Stimulated activated CD4-positive, alpha-beta T cell treated with anti-CD3 and anti-CD28 coated beads, Interleukin-1b, Interleukin-23, amount 100 ng/mL, for 1 hour (primary cell): Measurements from ENCODE around the gene FRMD4A.
"Not testable (repeated sequence)": the region's sequence is repeated elsewhere in the genome, so short reads cannot be mapped to it uniquely, and the experiment has no call there.

Experiments used
- DNase-seq, 2 donors: peaks; one replicate each; pipeline ENCODE4 v3.0.0-alpha.2; 2020; ENCODE audit warnings: low read depth in 2 of 2

The FRMD4A gene

DNA sequence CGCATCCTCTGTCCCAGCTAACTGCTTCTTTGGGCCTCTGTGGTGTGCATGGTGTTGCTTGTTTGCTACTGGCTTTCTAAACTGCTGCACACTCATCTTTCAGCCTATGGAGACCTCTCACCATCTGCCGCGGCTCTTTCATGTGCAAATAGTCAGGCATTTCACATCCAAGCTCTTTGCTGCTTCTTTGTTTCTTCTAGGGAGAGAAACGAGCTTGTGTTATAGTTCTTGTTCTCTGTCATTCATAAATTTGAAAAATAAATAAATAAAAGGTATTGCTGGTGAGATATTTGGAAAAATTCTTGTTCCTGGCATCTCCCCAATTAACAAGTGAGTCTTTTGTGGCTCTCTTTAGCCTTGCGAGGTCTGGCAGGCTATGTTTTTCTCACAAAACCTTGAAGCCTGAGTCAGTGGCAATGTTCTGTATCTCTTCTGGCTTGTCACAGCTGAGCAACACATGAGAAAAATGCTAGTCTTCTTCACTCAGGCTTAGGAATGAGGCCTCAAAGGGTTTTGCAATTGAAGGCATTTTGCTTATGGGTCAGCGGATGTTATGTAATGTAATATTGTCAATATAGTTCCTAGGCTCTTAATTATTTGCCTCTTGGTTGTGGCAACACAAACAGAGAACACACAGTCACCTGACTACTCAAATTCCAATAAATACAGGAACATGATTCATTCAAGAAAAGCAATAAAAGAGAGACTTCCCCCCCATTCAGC is 274.0 kb downstream of the FRMD4A start:
- DNase-seq: no peak

DNA sequence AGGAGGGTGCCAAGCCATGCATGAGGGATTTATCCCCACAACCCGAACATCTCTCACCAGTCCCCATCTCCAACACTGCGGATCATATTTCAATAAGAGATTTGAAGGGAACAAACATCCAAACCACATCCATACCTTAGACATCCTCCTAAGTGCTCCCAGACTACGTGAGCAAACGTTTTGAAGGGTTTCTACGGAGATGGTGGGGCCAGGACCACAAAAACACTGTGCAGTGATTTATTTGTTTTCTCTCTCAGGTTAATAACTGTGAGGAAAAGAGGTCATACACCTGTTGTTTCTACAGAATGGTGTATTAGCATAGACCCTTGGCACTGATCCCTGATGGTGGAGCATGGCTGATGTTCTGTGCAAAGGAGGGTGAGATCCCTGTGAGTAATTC is 277.8 kb downstream of the FRMD4A start:
- DNase-seq: no peak

DNA sequence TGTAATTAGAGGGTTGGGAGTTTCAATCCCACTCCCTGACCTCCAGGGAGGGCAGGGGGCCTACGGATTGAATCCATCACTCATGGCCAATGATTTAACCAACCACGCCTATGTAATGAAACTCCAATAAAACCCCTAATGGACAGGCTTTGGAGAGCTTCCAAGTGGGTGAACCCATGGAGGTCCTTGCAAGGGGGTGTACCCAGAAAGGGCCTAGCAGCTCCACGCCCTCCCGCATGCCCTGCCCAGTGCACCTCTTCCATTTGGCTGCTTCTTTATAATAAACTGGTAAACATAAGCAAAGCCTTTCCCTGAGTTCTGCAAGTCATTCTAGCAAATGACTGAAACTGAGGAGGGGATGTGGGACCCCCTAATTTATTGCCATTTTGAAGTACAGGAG is 280.1 kb downstream of the FRMD4A start:
- no peak for DNase-seq

- no peak for DNase-seq
Observed at GRCh38 chr10:14048930-14049613, 281.7 kb downstream of the FRMD4A start.

DNA sequence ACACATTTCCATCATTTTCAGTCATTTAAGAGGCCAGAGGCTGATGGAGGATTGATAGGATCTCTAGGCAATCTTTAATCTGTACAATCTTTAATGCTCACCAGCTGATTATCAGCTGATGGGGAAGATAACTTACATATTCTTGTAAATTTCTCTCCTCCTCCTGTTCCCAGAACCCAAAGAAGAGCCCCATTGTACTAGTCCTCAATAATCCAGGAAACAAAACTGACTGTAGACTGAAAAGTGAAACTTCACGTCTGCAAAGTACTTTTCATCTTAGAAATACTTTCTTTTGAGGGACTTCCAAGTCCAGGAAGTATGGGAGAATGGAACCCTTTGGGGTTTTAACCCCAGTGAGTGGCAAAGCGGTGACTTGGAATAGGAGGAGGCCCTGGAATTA is 283.3 kb downstream of the FRMD4A start:
- DNase-seq: no peak

DNA sequence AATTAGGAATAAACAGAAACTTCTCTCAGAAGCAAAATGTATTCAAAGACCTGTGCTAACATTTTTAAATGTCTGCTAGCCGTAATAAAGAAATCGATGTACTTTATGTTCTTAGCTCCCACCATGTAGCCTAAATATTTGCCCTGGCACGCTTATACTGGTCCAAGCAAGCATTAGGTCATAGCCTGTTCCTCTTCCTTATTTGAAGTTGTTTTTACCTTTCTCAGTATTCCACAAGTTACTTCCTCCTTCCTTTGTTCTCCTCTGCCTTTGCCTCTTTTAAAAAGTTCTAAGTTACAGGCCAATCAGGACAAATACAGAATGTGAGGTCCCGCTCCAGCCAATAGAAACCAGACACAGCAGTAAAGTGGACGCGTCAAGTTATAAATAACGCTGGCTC is 288.7 kb downstream of the FRMD4A start:
- not testable (repeated sequence) for DNase-seq

- no peak for DNase-seq
Observed at GRCh38 chr10:14040787-14041631, 289.7 kb downstream of the FRMD4A start.

- no peak for DNase-seq
Observed at GRCh38 chr10:14039968-14040668, 290.6 kb downstream of the FRMD4A start.

DNA sequence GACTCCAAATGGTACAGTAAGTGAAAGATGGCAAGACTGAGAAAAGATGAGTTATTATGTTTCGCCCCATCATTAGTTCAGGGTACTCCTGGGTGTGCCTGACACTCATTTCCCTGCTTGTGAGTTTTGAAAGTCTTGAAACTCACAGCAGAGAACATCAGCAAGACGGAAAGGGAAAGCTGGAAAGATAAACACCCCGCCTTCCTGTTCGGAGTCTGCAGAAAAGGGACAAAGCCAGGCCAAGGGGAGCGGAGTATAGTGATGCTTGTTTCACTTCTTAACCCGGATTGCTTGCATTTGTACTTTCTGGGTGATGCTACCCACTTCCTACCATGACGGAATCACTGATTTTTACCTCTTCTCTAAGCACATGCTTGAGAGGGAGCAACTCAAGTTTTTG is 294.5 kb downstream of the FRMD4A start:
- no peak for DNase-seq

DNA sequence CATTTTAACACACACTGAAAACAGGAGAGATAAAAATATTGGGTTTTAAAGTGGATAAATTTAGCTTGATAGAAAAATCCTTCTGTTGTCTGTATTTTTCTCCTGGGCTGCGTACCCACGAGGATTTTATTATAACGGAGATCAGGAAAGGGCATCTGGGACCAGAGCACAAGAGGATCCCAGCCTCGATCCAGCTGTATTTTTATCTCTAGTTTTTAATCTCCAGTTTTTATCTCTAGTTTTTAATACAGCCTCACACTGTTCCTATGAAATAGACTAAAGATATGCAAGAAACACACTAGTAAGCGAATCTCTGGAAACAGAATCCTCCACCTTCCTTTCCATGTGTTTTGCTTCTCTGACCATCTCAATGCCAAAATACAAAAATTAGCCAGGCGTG is 295.2 kb downstream of the FRMD4A start:
- DNase-seq: no peak

DNA sequence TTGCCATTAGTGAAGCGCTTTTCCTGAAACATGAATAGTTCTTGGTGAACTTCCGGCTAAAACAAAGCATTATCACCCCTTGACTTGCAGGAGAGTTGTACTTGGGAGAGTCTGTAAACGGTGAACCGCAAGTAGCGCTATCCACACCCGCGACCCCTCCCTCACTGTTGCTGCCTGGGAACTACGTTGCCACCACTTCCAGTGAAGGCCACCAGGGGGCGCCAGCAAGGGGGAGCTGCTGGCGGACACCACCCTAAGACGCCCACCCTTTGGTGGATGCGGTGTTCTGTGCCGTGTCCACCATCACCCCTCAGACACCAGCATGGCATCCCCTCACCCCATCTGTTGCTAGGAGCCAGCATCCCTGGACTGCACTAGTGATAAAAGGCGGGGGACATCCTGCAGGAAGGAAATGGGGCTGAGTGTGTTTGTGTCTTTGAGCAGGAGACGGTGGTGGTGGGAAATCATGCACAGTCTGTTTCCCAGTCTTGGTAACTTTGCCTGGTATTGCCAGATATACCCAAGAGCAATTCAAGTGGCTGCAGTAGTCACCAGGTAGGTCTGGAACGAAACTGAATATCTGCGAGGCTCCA is 298.2 kb downstream of the FRMD4A start:
- peak in 1 of 2 donors; percentile 39 for DNase-seq

DNA sequence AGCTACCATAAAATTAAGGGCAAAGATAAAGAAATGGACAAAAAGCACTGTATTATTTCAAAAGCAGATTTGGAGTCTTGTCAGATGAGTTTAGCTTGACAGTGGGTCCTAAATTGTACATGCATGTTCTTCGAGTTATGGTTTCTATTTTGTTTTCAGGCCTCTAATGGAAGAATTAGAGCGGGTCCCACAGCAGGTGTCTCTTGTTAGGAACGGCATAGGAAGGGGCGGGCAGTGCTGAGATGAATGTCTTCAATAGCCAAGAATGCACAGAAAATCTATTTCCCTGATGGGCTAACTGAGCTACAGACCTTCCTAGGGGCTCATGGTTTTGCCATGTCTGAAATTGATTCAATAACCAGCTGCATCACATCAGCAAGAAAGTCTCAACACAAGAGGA is 304.4 kb downstream of the FRMD4A start:
- no peak for DNase-seq

- no peak for DNase-seq
Observed at GRCh38 chr10:14025283-14026189, 305.2 kb downstream of the FRMD4A start.

- DNase-seq: no peak
Observed at GRCh38 chr10:14024329-14025202, 306.2 kb downstream of the FRMD4A start.

DNA sequence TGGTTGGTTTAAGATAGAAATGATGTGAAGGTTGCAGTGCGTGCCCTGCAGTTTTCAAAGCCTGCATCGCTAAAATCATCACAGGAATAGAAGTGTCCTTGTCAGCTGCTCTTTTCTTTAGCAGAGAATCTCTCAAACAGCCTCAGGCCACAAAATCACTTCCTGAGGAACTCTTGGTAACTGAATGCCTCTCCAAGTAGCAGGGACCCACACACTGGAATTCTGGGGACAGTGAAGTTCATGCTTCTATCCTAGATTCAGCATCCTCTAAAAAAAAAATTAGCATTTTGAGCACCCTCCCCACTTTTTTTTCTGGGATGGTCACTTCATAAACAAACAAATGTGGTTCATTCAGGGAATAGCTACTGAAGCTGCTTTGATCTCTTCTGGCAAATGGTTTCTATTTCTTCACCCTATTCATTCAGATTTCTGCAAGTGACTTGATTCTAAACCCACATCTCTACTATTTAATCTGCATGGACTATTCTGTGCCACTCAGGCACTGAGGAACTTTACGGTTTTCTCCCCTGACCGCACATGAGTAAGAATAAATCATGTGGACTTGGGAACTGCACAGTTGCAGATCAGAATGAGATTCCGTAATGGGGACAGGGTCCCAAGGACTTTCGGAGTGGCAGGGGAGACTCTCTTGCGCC is 306.9 kb downstream of the FRMD4A start:
- no peak for DNase-seq

DNA sequence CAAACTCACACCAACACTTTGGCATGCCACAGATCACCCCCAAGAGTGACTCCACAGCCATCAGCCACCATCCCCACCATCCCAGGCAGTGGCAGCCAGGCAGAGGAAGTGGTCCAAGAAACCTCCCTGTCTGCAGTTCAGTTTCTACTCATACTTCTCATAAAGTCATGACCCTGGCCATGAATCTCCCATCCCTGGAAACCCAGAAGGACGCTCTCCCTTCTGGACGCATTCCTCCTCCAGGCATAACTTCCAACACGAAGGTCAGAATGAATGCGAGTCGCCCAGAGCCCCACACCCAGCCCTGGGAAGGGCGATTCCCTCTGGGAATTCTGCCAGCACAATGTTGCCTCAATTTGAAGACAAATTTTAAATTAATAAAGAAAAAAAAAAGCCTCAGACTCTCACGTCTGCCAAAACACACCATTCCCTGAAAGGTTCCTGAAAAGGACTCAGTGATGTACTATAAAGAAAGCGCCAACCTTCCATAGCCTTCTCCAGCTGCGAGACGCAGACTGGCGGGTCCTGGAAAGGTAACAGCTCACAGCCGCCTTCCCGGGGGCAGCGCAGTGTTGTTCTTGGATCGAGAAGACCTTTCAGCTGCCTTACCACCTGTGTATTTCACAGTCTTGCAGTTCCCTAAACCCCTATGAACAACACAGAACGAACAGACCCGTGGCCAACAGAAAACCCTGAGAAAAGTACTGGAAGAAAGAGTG is 307.6 kb downstream of the FRMD4A start:
- no peak for DNase-seq

DNA sequence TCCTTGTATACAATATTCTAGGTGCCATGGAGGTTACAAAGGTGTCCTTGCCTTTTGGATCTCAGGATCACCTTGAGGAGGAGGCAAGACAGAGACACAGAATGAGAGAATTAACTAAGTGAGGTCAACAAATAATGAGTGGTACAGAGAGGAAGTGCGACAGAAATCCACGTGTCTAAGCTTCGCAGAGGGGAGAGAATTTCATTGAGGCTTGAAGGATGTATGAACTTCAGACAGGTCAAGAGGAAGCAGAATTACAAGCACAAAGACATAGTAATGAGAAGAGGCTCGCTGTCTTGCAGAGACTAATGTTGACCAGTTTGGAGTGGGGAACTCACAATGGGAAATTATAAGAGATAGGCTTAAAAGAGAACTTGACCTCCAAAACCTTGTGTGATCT is 308.7 kb downstream of the FRMD4A start:
- DNase-seq: no peak

DNA sequence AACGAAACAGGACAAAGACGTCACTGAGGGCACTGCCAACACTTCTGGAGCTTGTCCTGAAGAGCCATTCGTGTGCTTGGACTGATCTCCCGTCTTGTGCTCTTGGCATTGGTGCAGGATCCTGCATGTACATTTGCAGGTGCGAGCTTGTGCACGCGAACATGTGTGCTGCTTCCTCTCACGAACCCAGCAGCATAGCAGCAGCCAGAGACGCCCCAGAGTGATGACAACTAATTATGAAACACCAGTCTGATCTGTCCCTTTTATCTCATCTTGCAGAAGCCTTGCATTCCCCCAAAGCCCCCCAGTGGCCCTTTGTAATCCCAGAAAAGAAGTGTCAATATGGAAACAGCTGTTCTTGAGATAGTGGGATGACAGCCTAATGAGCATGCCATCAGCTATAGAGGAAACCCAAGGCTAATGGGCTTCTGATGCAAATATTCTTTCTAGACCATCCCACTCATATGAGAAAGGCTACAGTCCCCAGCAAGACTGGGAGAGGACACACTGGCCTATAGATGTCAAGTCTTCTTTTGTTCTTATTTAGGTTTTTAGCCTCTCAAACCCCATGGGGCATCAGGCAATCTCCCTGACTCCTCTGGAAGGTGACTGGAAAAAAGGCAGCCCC is 310.6 kb downstream of the FRMD4A start:
- no peak for DNase-seq
